ENCODE results near the gene TMEM175. TPM values are rescaled to one million over a fixed set of nuclear protein-coding genes. Genes with fewer than 3 reads are reported as not detected.
A peak's percentile ranks its signal among the peaks of the same experiment; 100 is the strongest.

Gene TMEM175
- total RNA-seq, 8 experiments from 2014 or later, result 12.0 to 31.3 (median 27.3) TPM

DNA sequence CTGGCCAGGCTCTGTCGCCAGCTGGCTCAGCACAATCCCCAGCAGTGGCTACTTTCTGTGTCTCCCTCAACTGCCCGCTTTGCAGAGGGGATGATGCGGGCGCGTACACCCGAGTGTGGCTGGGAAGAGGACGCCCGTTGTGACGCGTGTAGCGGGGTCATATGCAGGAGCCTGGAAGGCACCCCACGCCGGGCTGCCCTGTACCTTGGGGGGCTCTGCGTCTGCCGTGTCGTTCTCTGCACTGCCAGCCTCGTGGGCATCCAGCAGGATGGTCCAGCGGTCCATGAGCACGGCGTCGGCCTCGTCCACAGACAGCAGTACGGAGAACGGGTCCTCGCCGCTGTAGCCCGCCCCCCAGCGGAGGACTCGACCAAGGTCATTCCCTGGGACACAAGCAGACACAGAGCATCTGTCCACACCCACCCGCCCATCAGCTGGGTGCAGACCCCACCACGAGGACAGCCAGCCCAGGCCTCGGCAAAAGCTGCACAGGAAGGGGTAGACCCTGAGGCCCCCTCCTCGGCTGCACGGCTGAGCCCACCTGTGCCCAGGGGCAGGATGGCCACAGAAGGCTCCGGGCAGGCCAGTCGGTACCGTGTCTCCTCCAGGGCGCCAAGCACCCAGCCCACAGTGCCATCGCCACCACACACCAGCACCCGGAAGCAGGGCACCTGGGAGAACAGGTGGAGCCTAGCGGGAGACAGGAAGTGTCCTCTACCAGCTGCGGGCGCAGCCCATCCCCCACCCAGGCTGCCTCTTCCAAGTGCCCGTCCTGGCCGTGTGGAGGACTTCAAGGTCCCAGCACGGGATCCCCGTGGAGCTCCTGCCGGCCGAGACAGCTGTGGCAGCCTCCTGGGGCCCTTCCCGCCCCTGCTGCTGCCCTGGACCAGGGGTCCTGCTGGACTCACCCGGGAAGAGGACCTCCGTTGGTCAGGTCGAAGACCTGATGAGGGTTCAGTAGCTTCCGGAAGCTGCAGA, 30.3 kb downstream of the TMEM175 start:
- ATAC-seq (replicated peaks in 6 of 8), result peak in 1 of 8 experiments; percentile 6
- in situ Hi-C loops (cut with MboI; ENCODE audit: low pct_unique_long_range_greater_than_20kb in 2 of 9, low sequenced_read_pairs in 9 of 9, unreplicated experiment in 9 of 9), result no loop called here
- Histone ChIP-seq H3K4me1 (replicated peaks in 1 of 2) (peaks cover under 1 to 1% of the 10 kb centered on the region in 2 donors), H3K27ac (no peak overlapping the region), H3K4me3 (no peak overlapping the region)
- 72 to 100% (median 95%) methylated on average over 1 to 11 of the region's 54 CpGs; no CpG with 5 or more reads in 6 of the 10 experiments for WGBS, 10 experiments

DNA sequence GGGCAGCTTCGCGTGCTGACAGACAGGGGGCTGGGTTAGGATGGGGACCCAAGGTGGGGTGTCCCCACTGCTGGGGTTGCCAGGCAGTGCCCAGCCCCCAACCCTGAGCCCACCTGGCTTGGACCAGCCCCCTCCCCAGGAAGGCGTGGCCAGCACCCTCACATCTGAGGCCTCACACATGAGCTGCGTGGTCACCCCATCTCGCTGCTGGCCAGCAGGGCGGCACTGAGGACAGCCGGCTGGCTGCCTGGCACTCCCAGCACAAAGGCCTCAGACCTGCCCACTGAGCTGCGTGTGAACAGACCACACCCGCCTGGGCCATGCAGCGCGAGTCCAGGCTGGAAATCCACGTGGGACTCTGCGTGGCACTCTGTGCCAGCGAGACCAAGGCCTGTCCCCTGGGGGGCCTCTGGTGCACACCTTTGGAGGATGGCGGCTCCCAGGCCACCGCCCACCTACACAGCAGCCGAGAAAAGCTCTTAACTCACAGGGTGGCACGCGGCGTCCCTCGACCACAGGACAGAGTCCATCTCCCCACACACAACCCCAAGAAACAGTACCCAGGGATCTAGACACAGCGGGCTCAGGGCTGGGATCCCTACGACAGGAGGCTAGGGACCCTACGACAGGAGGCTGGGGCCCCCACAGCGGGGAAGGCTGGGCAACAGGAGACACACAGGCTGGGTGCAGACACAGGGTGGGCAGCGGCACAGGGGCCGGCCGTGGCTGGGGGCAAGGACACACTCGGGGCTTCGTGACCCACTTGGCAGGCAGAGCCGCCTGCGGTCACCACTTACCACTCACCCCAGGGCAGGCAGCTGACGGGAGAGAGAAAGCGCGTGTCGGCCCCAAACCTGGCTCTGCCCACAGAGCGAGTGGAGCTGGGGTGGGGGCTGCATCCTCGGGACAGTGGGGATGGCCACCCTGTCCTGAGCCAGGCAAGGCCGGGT, 31.3 kb downstream of the TMEM175 start:
- no peak for ATAC-seq (replicated peaks in 6 of 8)
- H3K4me3 ChIP-seq, result no peak overlapping the region
- H3K4me1 ChIP-seq (replicated peaks in 1 of 2), result peaks cover 4 to 5% of the 10 kb centered on the region in 2 donors
- in situ Hi-C loops (cut with MboI; ENCODE audit: low pct_unique_long_range_greater_than_20kb in 2 of 9, low sequenced_read_pairs in 9 of 9, unreplicated experiment in 9 of 9), result no loop called here
- 80 to 100% (median 83%) methylated on average over 1 to 7 of the region's 39 CpGs; no CpG with 5 or more reads in 5 of the 10 experiments for WGBS, 10 experiments
- no peak overlapping the region for H3K27ac ChIP-seq

DNA sequence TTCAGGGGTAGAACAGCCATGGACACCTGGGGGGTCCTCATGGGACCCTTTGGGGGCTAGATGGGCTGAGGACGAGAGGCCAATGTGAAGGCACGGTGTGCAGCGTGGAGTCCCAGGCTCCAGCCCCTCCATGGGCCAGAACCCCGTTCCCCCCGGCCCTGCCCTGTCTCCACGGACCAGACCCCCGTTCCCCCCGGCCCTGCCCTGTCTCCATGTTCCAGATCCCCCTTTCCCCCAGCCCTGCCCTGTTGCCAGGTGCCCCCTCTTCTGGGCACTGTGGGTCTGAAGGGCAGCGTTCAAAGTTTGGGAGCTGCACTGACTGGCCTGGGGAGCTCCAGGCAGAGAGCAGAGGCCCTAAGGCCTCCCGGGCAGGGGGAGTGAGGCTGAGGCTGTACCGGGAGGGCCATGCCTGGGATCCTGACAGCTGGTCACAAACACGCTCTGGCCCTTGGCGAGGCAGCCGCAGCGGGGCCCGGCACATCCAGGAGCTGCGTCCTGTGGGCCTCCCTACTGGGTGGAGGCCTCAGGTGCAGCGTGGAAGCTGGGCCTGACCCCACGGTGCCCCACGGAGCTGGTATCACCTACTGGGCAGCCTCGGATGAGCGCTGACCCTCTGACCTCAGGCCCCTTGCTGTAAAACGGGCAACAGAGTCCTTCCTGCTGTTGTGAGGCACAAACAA, 32.2 kb downstream of the TMEM175 start:
- in situ Hi-C loops (cut with MboI; ENCODE audit: low pct_unique_long_range_greater_than_20kb in 2 of 9, low sequenced_read_pairs in 9 of 9, unreplicated experiment in 9 of 9), result no loop called here
- H3K4me1 ChIP-seq (replicated peaks in 1 of 2), result peaks cover 4 to 5% of the 10 kb centered on the region in 2 donors
- no peak for ATAC-seq (replicated peaks in 6 of 8)
- WGBS, 10 experiments, result 40 to 92% (median 73%) methylated on average over 1 to 5 of the region's 23 CpGs; no CpG with 5 or more reads in 6 of the 10 experiments
- H3K4me3 ChIP-seq, result no peak overlapping the region
- no peak overlapping the region for H3K27ac ChIP-seq

DNA sequence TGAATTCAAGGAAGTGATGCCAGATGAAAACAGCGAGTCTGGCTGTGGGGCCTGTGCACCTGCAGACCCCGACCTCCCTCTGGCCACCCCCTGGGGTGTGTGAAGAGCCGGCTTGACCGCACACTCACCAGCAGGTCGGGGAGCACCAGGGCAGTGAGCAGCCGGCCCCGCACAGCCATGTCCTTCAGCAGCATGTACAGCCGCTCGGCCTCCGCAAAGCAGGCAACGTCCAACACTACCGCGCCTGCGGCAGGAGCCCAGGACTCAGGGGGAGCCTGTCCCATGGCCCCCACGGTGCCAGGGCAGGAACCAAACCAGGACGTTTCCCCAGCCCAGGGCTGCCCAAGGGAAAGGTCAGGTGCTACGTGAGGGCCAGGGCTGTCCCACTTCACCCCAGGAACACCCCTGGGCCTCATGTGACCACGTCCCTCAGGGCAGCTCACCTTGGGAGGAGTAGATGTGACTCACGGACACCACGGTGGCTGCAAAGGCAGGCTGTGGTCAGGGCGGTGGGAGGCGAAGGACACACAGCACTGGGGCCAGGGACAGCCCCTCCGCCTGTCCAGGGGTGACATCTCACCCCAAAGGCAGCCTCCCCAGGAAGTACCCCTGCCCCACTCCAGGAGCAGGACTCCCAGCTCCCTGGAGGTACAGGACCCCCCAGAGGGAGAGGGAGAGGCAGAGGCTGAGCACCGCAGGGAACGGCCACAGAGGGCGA, 32.9 kb downstream of the TMEM175 start:
- WGBS, 10 experiments, result 67 to 100% (median 86%) methylated on average over 1 to 12 of the region's 26 CpGs; no CpG with 5 or more reads in 2 of the 10 experiments
- no peak overlapping the region for H3K4me3 ChIP-seq
- in situ Hi-C loops (cut with MboI; ENCODE audit: low pct_unique_long_range_greater_than_20kb in 2 of 9, low sequenced_read_pairs in 9 of 9, unreplicated experiment in 9 of 9), result no loop called here
- no peak overlapping the region for H3K27ac ChIP-seq
- peaks cover 4 to 5% of the 10 kb centered on the region in 2 donors for H3K4me1 ChIP-seq (replicated peaks in 1 of 2)
- ATAC-seq (replicated peaks in 6 of 8), result no peak

DNA sequence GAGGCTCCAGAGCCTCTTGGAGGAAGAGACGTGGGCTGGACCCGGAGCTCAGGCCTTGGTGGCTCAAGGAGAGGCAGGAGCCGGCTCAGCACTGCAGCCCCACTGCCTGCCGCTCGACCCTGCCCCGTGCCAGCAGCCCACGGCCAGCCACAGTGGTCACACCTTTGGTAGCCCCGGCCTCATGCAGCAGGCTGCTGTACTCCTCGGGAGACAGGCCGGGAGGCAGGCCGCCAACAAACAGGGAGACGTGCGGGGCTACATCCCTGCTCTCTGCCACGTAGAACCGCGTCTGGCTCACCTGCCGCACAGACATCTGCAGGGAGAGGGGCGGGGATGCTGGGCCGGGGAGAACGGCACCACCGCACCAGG, 33.5 kb downstream of the TMEM175 start:
- in situ Hi-C loops (cut with MboI; ENCODE audit: low pct_unique_long_range_greater_than_20kb in 2 of 9, low sequenced_read_pairs in 9 of 9, unreplicated experiment in 9 of 9), result no loop called here
- ATAC-seq (replicated peaks in 6 of 8), result no peak
- no peak overlapping the region for H3K4me3 ChIP-seq
- peaks cover 4 to 5% of the 10 kb centered on the region in 2 donors for H3K4me1 ChIP-seq (replicated peaks in 1 of 2)
- H3K27ac ChIP-seq, result no peak overlapping the region
- WGBS, 10 experiments, result 93 to 95% methylated on average over 3 to 4 of the region's 21 CpGs; no CpG with 5 or more reads in 8 of the 10 experiments

DNA sequence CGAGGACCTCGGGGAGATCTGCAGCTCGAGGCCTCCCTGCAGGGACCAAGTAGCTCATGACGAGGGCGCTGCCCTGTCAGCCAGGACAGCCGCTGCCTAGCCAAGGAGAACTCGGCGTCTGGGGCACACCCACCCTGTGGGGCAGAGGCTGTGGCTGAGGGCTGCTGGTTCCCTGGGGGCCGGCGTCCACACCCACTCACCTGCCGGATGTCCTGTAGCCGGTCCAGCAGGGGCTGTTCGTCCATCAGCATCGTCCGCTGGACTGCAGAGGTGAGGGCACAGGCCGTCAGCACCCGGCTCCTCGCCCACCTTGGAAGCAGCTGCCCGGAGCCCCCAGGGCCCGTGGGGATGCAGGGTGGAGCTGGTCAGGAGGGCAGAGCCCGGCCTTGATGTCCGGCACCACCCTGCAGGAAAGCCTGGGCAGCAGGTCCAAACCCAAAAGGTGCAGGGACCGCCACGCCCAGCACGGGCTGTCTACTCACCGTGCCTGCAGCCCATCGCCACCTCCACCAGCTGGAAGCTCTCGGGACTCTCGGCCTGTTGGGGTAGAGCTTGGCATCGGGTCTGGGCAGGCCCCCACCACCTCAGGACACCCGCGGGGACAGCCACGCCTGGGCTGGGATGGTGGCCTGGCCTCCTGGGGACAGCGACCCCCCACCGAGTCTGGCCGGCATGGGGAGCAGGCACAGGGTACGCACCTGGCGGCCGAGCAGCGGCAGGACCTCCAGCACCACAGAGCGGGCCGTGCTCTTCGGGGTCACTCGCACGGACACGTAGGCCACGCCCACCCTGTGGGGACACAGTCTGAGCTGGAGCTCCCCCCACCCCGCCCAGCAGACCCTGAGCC, 34.2 kb downstream of the TMEM175 start:
- no peak for ATAC-seq (replicated peaks in 6 of 8)
- 78 to 100% (median 100%) methylated on average over 1 to 9 of the region's 48 CpGs; no CpG with 5 or more reads in 5 of the 10 experiments for WGBS, 10 experiments
- H3K27ac ChIP-seq, result no peak overlapping the region
- in situ Hi-C loops (cut with MboI; ENCODE audit: low pct_unique_long_range_greater_than_20kb in 2 of 9, low sequenced_read_pairs in 9 of 9, unreplicated experiment in 9 of 9), result no loop called here
- H3K4me3 ChIP-seq, result no peak overlapping the region
- H3K4me1 ChIP-seq (replicated peaks in 1 of 2), result peaks cover 4 to 7% of the 10 kb centered on the region in 2 donors

DNA sequence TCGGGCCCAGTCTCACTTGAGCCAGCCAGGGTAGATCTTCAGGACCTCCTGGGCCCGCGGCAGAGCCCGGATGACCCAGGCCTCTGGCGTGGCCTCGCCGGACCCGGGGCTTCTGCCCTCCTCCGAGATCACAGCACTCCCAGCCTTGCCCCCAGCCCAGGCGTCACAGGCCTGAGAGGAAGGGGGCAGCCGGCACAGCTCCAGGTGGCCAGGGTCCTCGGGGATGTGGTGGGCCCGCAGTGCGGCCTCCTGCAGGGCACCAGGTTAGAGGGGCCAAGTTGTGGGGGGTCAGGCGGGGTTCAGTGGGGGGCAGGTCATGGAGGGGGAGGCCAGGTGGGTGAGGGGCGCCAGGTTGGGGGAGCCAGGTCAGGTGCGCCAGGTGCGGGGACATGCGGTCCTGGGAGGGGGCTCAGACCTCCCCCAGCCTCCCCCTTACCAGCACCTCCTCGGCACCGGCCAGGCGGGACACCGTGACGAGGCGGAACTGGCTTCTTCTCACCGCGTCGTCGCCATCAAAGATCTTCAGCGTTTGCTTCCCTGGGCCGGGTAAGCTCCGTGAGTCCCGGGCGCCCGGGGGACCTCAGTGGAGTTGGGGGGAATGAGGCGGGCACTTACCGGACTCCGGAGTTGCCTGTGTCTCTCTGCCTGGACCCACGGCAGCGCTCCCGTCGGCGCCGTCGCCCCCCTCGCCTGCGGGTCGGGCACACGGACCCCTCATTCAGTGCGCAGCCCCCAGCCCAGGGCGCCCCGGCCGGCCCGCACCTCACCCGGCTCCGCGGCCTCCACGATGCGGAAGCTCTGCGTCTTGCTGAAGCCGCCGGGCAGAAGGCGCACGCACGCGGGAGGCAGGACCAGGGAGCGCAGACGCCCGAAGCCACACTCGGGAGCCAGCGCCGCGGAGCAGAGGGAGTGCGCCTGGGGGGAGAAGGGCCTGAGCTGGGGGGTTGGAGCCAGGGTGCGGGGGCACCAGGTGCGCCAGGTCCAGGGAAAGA, 35.1 kb downstream of the TMEM175 start:
- peaks cover 11 to 14% of the 10 kb centered on the region in 2 donors for H3K4me1 ChIP-seq (replicated peaks in 1 of 2)
- no peak overlapping the region for H3K27ac ChIP-seq
- peak in 1 of 8 experiments; percentile 11 for ATAC-seq (replicated peaks in 6 of 8)
- WGBS, 10 experiments, result 14% methylated on average over 7 of the region's 76 CpGs; no CpG with 5 or more reads in 9 of the 10 experiments
- H3K4me3 ChIP-seq, result peak overlapping the region in 1 of 5 donors; percentile 0
- in situ Hi-C loops (cut with MboI; ENCODE audit: low pct_unique_long_range_greater_than_20kb in 2 of 9, low sequenced_read_pairs in 9 of 9, unreplicated experiment in 9 of 9), result no loop called here

DNA sequence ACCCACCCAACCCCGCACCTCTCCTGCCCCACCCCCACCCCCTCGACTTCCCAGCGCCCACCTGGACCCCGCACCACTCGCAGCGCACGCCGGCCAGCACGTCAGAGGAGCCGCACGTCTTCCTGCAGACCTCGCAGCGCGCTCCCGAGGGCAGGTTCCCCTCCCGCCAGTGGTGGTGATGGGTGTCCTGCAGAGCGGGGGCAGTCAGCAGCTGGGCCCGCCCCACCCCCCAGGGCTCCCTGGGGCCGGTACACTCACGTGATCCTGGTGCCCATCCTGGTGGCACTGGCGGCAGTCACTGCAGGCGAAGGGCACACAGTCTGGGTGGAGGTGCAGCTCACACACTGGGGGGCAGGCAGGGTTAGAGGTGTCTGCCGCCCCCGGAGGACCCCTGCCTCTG, 36.0 kb downstream of the TMEM175 start:
- in situ Hi-C loops (cut with MboI; ENCODE audit: low pct_unique_long_range_greater_than_20kb in 2 of 9, low sequenced_read_pairs in 9 of 9, unreplicated experiment in 9 of 9), result no loop called here
- no peak for ATAC-seq (replicated peaks in 6 of 8)
- peaks cover 13 to 17% of the 10 kb centered on the region in 2 donors for H3K4me1 ChIP-seq (replicated peaks in 1 of 2)
- no CpG with 5 or more reads among the region's 24 CpGs for WGBS, 10 experiments
- H3K4me3 ChIP-seq, result no peak overlapping the region
- no peak overlapping the region for H3K27ac ChIP-seq

DNA sequence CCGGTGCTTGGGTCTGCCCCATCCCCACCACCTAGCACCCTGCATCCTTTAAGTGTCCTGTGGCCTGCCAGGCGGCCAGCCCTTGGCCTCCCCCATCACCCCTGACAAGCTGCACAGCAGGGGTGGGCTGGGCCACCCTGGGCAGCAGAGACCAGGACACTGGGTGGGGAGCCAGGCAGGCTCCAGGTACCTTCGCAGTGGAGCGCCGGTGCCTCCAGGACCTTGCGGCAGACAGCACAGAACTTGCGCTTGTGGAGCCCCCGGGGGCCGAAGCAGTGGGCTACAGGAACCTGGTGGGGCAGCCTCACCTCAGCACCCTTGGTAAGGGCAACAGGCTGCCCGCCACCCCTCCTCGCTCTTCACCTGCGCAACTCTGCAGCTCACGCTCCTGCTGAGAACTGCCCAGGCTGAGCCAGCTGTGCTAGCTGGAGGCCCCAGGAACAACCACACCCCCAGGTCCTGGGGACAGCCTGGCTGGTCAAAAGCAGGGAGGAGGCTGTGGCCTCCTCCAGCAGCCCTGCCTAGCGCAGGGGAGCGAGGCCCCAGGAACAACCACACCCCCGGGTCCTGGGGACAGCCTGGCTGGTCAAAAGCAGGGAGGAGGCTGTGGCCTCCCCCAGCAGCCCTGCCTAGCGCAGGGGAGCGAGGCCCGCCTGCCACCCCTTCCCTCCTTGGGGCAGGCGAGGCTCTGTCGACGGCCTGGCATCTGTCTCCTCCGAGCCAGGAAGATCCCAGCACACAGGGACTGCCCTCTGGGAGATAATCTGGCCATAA, 36.5 kb downstream of the TMEM175 start:
- Histone ChIP-seq H3K4me1 (replicated peaks in 1 of 2) (peaks cover 13 to 17% of the 10 kb centered on the region in 2 donors), H3K27ac (no peak overlapping the region), H3K4me3 (no peak overlapping the region)
- in situ Hi-C loops (cut with MboI; ENCODE audit: low pct_unique_long_range_greater_than_20kb in 2 of 9, low sequenced_read_pairs in 9 of 9, unreplicated experiment in 9 of 9), result no loop called here
- 45 to 93% (median 50%) methylated on average over 3 to 12 of the region's 23 CpGs; no CpG with 5 or more reads in 6 of the 10 experiments for WGBS, 10 experiments
- ATAC-seq (replicated peaks in 6 of 8), result peak in 2 of 8 experiments; percentile 6 to 9

All from motor neuron (in vitro differentiated cells).